ENCODE results near the gene SMAD6.

- TF ChIP-seq POLR2AphosphoS5 (IDR thresholded peaks at IDR 0.05; ENCODE audit: low read depth, low read length) (no peak), REST (IDR thresholded peaks at IDR 0.05; ENCODE audit: insufficient read depth in 1 of 2, low read depth in 2 of 2, low read length in 2 of 2) (no peak)
Measured at GRCh38 chr15:66763186-66764071, 61.4 kb downstream of the SMAD6 start.

All from PFSK-1 (cell line).